HCT116 (cell line): ENCODE data around the gene ZNF618.

Experiments
- CEBPB ChIP-seq: IDR thresholded peaks from 2 replicates; pipeline ENCODE4 v1.6.1; 2012; ENCODE audit warnings: low read depth
- EGR1 ChIP-seq: IDR thresholded peaks from 2 replicates; pipeline ENCODE4 v1.6.1; 2012; ENCODE audit warnings: low read depth
- EZH2 ChIP-seq: fragments of 200-600 bp; sonication (generic); IDR thresholded peaks from 2 replicates; pipeline ENCODE4 v1.6.1; 2017; ENCODE audit warnings: antibody characterized with exemption, mixed run types
- JUND ChIP-seq: IDR thresholded peaks from 2 replicates; pipeline ENCODE4 v1.6.1; 2012
- POLR2A ChIP-seq: IDR thresholded peaks from 2 replicates; pipeline ENCODE4 v1.7.0; 2011; ENCODE audit warnings: borderline replicate concordance; ENCODE audit not compliant: insufficient read depth, insufficient read length; ENCODE audit errors: extremely low read depth
- POLR2AphosphoS5 ChIP-seq: IDR thresholded peaks from 2 replicates; pipeline ENCODE4 v1.6.1; 2011; ENCODE audit warnings: mild to moderate bottlenecking, low read depth, low read length, moderate library complexity
- RAD21 ChIP-seq: IDR thresholded peaks from 2 replicates; pipeline ENCODE4 v1.6.1; 2012; ENCODE audit warnings: low read depth, mild to moderate bottlenecking
- SIN3A ChIP-seq: IDR thresholded peaks from 2 replicates; pipeline ENCODE4 v1.6.1; 2012; ENCODE audit warnings: low read depth
- SRF ChIP-seq: IDR thresholded peaks from 2 replicates; pipeline ENCODE4 v1.6.1; 2012; ENCODE audit warnings: low read depth
- YY1 ChIP-seq: IDR thresholded peaks from 2 replicates; pipeline ENCODE4 v1.6.1; 2011; ENCODE audit warnings: low read length, low read depth, moderate library complexity, mild to moderate bottlenecking; ENCODE audit not compliant: insufficient replicate concordance; ENCODE audit errors: extremely low read depth
- ZFX ChIP-seq: fragments of 450-650 bp; IDR thresholded peaks from 2 replicates; pipeline ENCODE4 v1.6.1; 2017
- TF ChIP-seq, protein P1 (sequence below), 3 experiments: fragments of 200-600 bp in 1 of 3; sonication (generic) in 1 of 3; IDR thresholded peaks in 2 of 3; conservative IDR thresholded peaks in 1 of 3; 2 replicates each; pipeline ENCODE4 v1.5.1; 2012 to 2017; ENCODE audit warnings: low read depth in 2 of 3, low read length in 2 of 3, antibody characterized with exemption in 1 of 3, borderline replicate concordance in 1 of 3, control low read depth in 1 of 3, mild to moderate bottlenecking in 1 of 3, mixed read lengths in 1 of 3, mixed run types in 1 of 3, moderate library complexity in 1 of 3; ENCODE audit not compliant: insufficient read depth in 1 of 3
- TF ChIP-seq, protein P2 (sequence below): IDR thresholded peaks from 2 replicates; pipeline ENCODE4 v1.6.1; 2012; ENCODE audit warnings: low read depth

DNA sequence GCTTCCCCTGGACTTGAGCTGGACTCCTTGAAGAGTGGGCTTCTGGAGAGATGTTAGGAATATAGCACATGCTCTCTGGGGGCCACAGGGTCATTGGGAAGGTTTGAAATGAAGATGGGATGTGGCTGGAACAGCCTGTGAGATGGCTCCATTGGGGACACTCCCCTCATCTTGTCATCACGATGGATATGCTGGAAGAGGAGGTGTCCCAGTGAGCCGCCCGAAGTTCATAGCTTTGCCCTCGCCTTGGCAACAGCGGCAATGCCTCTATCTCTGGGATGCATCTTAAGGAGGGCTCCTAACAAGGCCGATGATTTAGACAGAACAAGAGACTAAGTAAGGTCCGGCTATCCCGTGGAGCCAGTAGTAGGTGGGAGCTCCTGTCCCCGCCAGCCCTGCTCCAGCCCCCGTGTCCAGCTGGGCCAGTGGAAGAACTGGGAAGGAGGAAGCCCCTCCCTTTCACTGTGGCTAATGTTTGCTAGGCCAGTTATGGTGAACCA is 178.1 kb downstream of the ZNF618 start:
- TF ChIP-seq YY1 (no peak), POLR2AphosphoS5 (no peak), EGR1 (no peak), POLR2A (no peak), EZH2 (no peak), CEBPB (no peak), SIN3A (no peak), SRF (no peak), JUND (no peak), ZFX (no peak), RAD21 (no peak)
- TF ChIP-seq, protein P1, sequence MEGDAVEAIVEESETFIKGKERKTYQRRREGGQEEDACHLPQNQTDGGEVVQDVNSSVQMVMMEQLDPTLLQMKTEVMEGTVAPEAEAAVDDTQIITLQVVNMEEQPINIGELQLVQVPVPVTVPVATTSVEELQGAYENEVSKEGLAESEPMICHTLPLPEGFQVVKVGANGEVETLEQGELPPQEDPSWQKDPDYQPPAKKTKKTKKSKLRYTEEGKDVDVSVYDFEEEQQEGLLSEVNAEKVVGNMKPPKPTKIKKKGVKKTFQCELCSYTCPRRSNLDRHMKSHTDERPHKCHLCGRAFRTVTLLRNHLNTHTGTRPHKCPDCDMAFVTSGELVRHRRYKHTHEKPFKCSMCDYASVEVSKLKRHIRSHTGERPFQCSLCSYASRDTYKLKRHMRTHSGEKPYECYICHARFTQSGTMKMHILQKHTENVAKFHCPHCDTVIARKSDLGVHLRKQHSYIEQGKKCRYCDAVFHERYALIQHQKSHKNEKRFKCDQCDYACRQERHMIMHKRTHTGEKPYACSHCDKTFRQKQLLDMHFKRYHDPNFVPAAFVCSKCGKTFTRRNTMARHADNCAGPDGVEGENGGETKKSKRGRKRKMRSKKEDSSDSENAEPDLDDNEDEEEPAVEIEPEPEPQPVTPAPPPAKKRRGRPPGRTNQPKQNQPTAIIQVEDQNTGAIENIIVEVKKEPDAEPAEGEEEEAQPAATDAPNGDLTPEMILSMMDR (IDR thresholded peaks at IDR 0.05 in 2 of 3, conservative IDR thresholded peaks at IDR 0.05 in 1 of 3; ENCODE audit: borderline replicate concordance in 1 of 3, insufficient read depth in 1 of 3, low read depth in 2 of 3, low read length in 2 of 3), result no peak
- TF ChIP-seq, protein P2, sequence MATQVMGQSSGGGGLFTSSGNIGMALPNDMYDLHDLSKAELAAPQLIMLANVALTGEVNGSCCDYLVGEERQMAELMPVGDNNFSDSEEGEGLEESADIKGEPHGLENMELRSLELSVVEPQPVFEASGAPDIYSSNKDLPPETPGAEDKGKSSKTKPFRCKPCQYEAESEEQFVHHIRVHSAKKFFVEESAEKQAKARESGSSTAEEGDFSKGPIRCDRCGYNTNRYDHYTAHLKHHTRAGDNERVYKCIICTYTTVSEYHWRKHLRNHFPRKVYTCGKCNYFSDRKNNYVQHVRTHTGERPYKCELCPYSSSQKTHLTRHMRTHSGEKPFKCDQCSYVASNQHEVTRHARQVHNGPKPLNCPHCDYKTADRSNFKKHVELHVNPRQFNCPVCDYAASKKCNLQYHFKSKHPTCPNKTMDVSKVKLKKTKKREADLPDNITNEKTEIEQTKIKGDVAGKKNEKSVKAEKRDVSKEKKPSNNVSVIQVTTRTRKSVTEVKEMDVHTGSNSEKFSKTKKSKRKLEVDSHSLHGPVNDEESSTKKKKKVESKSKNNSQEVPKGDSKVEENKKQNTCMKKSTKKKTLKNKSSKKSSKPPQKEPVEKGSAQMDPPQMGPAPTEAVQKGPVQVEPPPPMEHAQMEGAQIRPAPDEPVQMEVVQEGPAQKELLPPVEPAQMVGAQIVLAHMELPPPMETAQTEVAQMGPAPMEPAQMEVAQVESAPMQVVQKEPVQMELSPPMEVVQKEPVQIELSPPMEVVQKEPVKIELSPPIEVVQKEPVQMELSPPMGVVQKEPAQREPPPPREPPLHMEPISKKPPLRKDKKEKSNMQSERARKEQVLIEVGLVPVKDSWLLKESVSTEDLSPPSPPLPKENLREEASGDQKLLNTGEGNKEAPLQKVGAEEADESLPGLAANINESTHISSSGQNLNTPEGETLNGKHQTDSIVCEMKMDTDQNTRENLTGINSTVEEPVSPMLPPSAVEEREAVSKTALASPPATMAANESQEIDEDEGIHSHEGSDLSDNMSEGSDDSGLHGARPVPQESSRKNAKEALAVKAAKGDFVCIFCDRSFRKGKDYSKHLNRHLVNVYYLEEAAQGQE, result no peak
